C1 segment of cervical spinal cord (tissue), 14 donors: ENCODE data around the gene SEC24B.
"Not testable (repeated sequence)": the region's sequence is repeated elsewhere in the genome, so short reads cannot be mapped to it uniquely, and the experiment has no call there.

Source experiments
- DNase-seq, 14 donors: peaks; one replicate each; lab custom pipeline; 2025; lab: John Stamatoyannopoulos, UW

SEC24B gene

GRCh38 chr4:109432696-109433095 lies 919 bp upstream of the SEC24B start:
- peak in 2 of 14 donors; percentile 1 to 9 for DNase-seq

GRCh38 chr4:109434007-109434971 lies 674 bp downstream of the SEC24B start:
- peak in 12 of 14 donors; percentile 18 to 63 (median 48) for DNase-seq

GRCh38 chr4:109435635-109436034 lies 2.0 kb downstream of the SEC24B start:
- DNase-seq: no peak

GRCh38 chr4:109436504-109436903 lies 2.9 kb downstream of the SEC24B start:
- DNase-seq: no peak

- DNase-seq: no peak
Measured at GRCh38 chr4:109440948-109441347, 7.3 kb downstream of the SEC24B start.

GRCh38 chr4:109441862-109442458 lies 8.3 kb downstream of the SEC24B start:
- no peak for DNase-seq

- no peak for DNase-seq
Measured at GRCh38 chr4:109444182-109444844, 10.7 kb downstream of the SEC24B start.

GRCh38 chr4:109447278-109447677 lies 13.7 kb downstream of the SEC24B start:
- DNase-seq: no peak

GRCh38 chr4:109451544-109452273 lies 18.1 kb downstream of the SEC24B start:
- no peak for DNase-seq

GRCh38 chr4:109453110-109453509 lies 19.5 kb downstream of the SEC24B start:
- not testable (repeated sequence) for DNase-seq

GRCh38 chr4:109462297-109462696 lies 28.7 kb downstream of the SEC24B start:
- no peak for DNase-seq

GRCh38 chr4:109462802-109463201 lies 29.2 kb downstream of the SEC24B start:
- no peak for DNase-seq

- peak in 3 of 14 donors; percentile 0 to 18 (median 4) for DNase-seq
Measured at GRCh38 chr4:109465069-109465468, 31.5 kb downstream of the SEC24B start.

GRCh38 chr4:109469915-109470314 lies 36.3 kb downstream of the SEC24B start:
- no peak for DNase-seq

- DNase-seq: no peak
Measured at GRCh38 chr4:109472343-109472761, 38.7 kb downstream of the SEC24B start.

- DNase-seq: no peak
Measured at GRCh38 chr4:109473824-109474223, 40.2 kb downstream of the SEC24B start.

- no peak for DNase-seq
Measured at GRCh38 chr4:109486007-109486406, 52.4 kb downstream of the SEC24B start.

- DNase-seq: no peak
Measured at GRCh38 chr4:109494563-109494962, 60.9 kb downstream of the SEC24B start.

- DNase-seq: no peak
Measured at GRCh38 chr4:109495514-109495913, 61.9 kb downstream of the SEC24B start.

GRCh38 chr4:109496875-109497274 lies 63.3 kb downstream of the SEC24B start:
- DNase-seq: no peak

GRCh38 chr4:109497511-109497910 lies 63.9 kb downstream of the SEC24B start:
- no peak for DNase-seq

GRCh38 chr4:109499513-109499912 lies 65.9 kb downstream of the SEC24B start:
- DNase-seq: no peak
